ENCODE results near the gene IL21. TPM values are rescaled to one million over a fixed set of nuclear protein-coding genes. Genes with fewer than 3 reads are reported as not detected.

IL21 gene
- polyA plus RNA-seq, 1 of the 3 experiments (the other 2 are of a cell fraction) = not detected

GRCh38 chr4:122663291-122663690 lies 42.4 kb upstream of the IL21 start:
- ChIA-PET POLR2A (no interaction called here), CTCF (no interaction called here)
- Histone ChIP-seq H3K79me2 (ENCODE audit: insufficient read depth) (no peaks in the 10 kb centered on the region), H3K4me3 (ENCODE audit: low read depth in 2 of 2, low read length in 1 of 2) (no peak overlapping the region), H3K9ac (no peak overlapping the region), H3K36me3 (replicated peaks in 1 of 2; ENCODE audit: control insufficient read depth in 1 of 2, insufficient read depth in 2 of 2, low read length in 1 of 2) (no peaks in the 10 kb centered on the region), H4K20me1 (ENCODE audit: insufficient read depth) (no peaks in the 10 kb centered on the region), H3K9me3 (no peaks in the 10 kb centered on the region), H3F3A (replicated peaks; ENCODE audit: insufficient read depth) (peaks cover 24% of the 10 kb centered on the region), H3K4me1 (ENCODE audit: control insufficient read depth in 1 of 2, insufficient read depth in 2 of 2, low read depth in 1 of 2, low read length in 1 of 2) (peaks cover 0 to 22% of the 10 kb centered on the region in 2 experiments; a peak in 3 of 4 replicates), H3K4me2 (no peak overlapping the region), H2AFZ (ENCODE audit: low read depth) (no peak overlapping the region), H3K27me3 (ENCODE audit: insufficient read depth) (no peaks in the 10 kb centered on the region), H3K27ac (ENCODE audit: low read depth in 2 of 2, low read length in 1 of 2) (no peak overlapping the region), H3K9me2 (no peaks in the 10 kb centered on the region)
- WGBS (ENCODE audit: low lambda C conversion rate) = 89% methylated on average over 1 of the region's 1 CpG
- TF ChIP-seq SMC3 (IDR thresholded peaks at IDR 0.05; ENCODE audit: low read depth, low read length) = no peak
- TF ChIP-seq TAF1 (IDR thresholded peaks at IDR 0.05; ENCODE audit: borderline replicate concordance, low read depth, low read length) = no peak
- TF ChIP-seq MXI1 (IDR thresholded peaks at IDR 0.05; ENCODE audit: low read depth, low read length) = no peak
- TF ChIP-seq EP300 (IDR thresholded peaks at IDR 0.05; ENCODE audit: borderline replicate concordance in 1 of 2, low read depth in 1 of 2, low read length in 1 of 2) = no peak
- no peak for TF ChIP-seq POLR2AphosphoS5 (IDR thresholded peaks at IDR 0.05; ENCODE audit: low read depth, low read length)
- TF ChIP-seq TEAD4 (IDR thresholded peaks at IDR 0.05; ENCODE audit: borderline replicate concordance, insufficient read depth) = no peak
- no peak for TF ChIP-seq CHD2 (IDR thresholded peaks at IDR 0.05; ENCODE audit: low read length, partially characterized antibody)
- no peak for DNase-seq

DNA sequence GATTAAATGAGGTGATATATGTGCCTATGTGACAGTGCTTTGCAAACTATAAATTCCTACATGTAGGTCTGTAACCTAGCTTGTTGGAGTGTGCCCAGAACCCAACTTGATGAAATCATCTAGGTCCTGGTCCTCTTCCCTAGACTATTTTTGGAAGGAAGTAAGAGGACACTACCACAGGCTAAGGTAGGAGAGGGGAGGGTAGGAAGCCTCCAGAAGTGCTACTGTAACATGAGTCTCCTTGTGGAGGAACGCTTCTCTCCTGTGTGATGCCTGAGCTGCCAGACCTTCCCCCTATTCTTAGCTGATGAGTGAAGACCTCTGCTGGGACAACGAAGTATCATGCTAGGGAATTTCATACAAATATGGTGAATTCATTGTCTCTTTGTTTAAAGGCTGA lies 41.8 kb upstream of the IL21 start:
- Histone ChIP-seq H3K79me2 (ENCODE audit: insufficient read depth) (no peaks in the 10 kb centered on the region), H3K4me1 (ENCODE audit: control insufficient read depth in 1 of 2, insufficient read depth in 2 of 2, low read depth in 1 of 2, low read length in 1 of 2) (peaks cover 0 to 17% of the 10 kb centered on the region in 2 experiments; a peak in 3 of 4 replicates), H3F3A (replicated peaks; ENCODE audit: insufficient read depth) (peaks cover 19% of the 10 kb centered on the region), H3K4me2 (no peak overlapping the region), H4K20me1 (ENCODE audit: insufficient read depth) (no peaks in the 10 kb centered on the region), H3K9me3 (no peaks in the 10 kb centered on the region), H3K4me3 (ENCODE audit: low read depth in 2 of 2, low read length in 1 of 2) (no peak overlapping the region), H3K9ac (no peak overlapping the region), H3K27me3 (ENCODE audit: insufficient read depth) (no peaks in the 10 kb centered on the region), H3K9me2 (no peaks in the 10 kb centered on the region), H2AFZ (ENCODE audit: low read depth) (no peak overlapping the region), H3K27ac (ENCODE audit: low read depth in 2 of 2, low read length in 1 of 2) (no peak overlapping the region), H3K36me3 (replicated peaks in 1 of 2; ENCODE audit: control insufficient read depth in 1 of 2, insufficient read depth in 2 of 2, low read length in 1 of 2) (no peaks in the 10 kb centered on the region)
- DNase-seq = no peak
- ChIA-PET CTCF (no interaction called here), POLR2A (no interaction called here)
- WGBS (ENCODE audit: low lambda C conversion rate) = 38% methylated on average over 2 of the region's 2 CpGs
- TF ChIP-seq EP300 (IDR thresholded peaks at IDR 0.05; ENCODE audit: borderline replicate concordance in 1 of 2, low read depth in 1 of 2, low read length in 1 of 2) = no peak
- TF ChIP-seq TCF12 (IDR thresholded peaks at IDR 0.05) = no peak
- no peak for TF ChIP-seq CTCF (IDR thresholded peaks at IDR 0.05)
- TF ChIP-seq NFIC (IDR thresholded peaks at IDR 0.05; ENCODE audit: borderline replicate concordance) = no peak
- no peak for TF ChIP-seq RXRA (IDR thresholded peaks at IDR 0.05; ENCODE audit: borderline replicate concordance, low read depth)
- no peak for TF ChIP-seq ZBTB33 (IDR thresholded peaks at IDR 0.05; ENCODE audit: borderline replicate concordance, low read depth)
- TF ChIP-seq MEF2A (IDR thresholded peaks at IDR 0.05; ENCODE audit: borderline replicate concordance, low read depth) = no peak
- no peak for TF ChIP-seq REST (IDR thresholded peaks at IDR 0.05; ENCODE audit: low read depth, low read length)
- TF ChIP-seq GATA2 (CRISPR knock-in tag; IDR thresholded peaks at IDR 0.05) = no peak
- no peak for TF ChIP-seq SIN3A (IDR thresholded peaks at IDR 0.05; ENCODE audit: borderline replicate concordance, low read depth, low read length)
